Ascending aorta (tissue), 2 donors: ENCODE data around the gene ARHGAP23. TPM values are rescaled to one million over a fixed set of nuclear protein-coding genes. Genes with fewer than 3 reads are reported as not detected.
"Not testable (repeated sequence)": the region's sequence is repeated elsewhere in the genome, so short reads cannot be mapped to it uniquely, and the experiment has no call there.

ENCODE experiments used
- DNase-seq, 2 donors: peaks; one replicate each; pipeline ENCODE4 v3.0.0-alpha.2; 2019; ENCODE audit warnings: low spot score in 2 of 2
- H3K27ac ChIP-seq, 2 donors: fragments of 200-600 bp; sonication (generic); one replicate each; pipeline ENCODE4 v1.5.1; 2016 to 2017; ENCODE audit warnings: mild to moderate bottlenecking in 1 of 2
- H3K27me3 ChIP-seq: fragments of 200-600 bp; sonication (generic); one replicate; pipeline ENCODE4 v1.5.1; 2017
- H3K36me3 ChIP-seq, 2 donors: fragments of 200-600 bp; sonication (generic); one replicate each; pipeline ENCODE4 v1.5.1; 2016
- H3K4me1 ChIP-seq, 2 donors: fragments of 200-600 bp; sonication (generic); one replicate each; pipeline ENCODE4 v1.5.1; 2016 to 2017; ENCODE audit warnings: mild to moderate bottlenecking in 1 of 2
- H3K4me3 ChIP-seq, 2 donors: fragments of 200-600 bp; sonication (generic); one replicate each; pipeline ENCODE4 v1.5.1; 2016 to 2017; ENCODE audit warnings: mild to moderate bottlenecking in 1 of 2
- H3K9me3 ChIP-seq, 2 donors: fragments of 200-600 bp; sonication (generic); one replicate each; pipeline ENCODE4 v1.5.1; 2016
- intact Hi-C: fragments of 100-400 bp; cut with DNase I; formaldehyde crosslinking; loops from one replicate; pipeline ENCODE4 v1.15.1; 2023
- total RNA-seq: library from RNA; depleted of rRNA; stranded (reverse); fragments of >200 nt; gene quantifications from one replicate; pipeline ENCODE4 v1.1.0, GENCODE V29; 2016
- TF ChIP-seq, protein P1 (sequence below), 3 experiments: fragments of 200-600 bp in 2 of 3; fragments of 450-650 bp in 1 of 3; sonication (generic) in 2 of 3; IDR thresholded peaks; one replicate each; pipeline ENCODE4 v1.5.1; 2016 to 2019; ENCODE audit warnings: antibody characterized with exemption in 3 of 3, mild to moderate bottlenecking in 1 of 3, moderate library complexity in 1 of 3

ARHGAP23 gene
- total RNA-seq, 1 donor from 2014 or later: 89.0 TPM

- intact Hi-C loops: no loop called here
- H3K36me3 ChIP-seq: peaks cover 21 to 38% of the 10 kb centered on the region in 2 donors
- no peaks in the 10 kb centered on the region for H3K4me1 ChIP-seq
- H3K27ac ChIP-seq: no peak overlapping the region
- H3K4me3 ChIP-seq: no peak overlapping the region
- TF ChIP-seq, protein P1, sequence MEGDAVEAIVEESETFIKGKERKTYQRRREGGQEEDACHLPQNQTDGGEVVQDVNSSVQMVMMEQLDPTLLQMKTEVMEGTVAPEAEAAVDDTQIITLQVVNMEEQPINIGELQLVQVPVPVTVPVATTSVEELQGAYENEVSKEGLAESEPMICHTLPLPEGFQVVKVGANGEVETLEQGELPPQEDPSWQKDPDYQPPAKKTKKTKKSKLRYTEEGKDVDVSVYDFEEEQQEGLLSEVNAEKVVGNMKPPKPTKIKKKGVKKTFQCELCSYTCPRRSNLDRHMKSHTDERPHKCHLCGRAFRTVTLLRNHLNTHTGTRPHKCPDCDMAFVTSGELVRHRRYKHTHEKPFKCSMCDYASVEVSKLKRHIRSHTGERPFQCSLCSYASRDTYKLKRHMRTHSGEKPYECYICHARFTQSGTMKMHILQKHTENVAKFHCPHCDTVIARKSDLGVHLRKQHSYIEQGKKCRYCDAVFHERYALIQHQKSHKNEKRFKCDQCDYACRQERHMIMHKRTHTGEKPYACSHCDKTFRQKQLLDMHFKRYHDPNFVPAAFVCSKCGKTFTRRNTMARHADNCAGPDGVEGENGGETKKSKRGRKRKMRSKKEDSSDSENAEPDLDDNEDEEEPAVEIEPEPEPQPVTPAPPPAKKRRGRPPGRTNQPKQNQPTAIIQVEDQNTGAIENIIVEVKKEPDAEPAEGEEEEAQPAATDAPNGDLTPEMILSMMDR (IDR thresholded peaks at IDR 0.05): no peak
- no peak for DNase-seq
- H3K27me3 ChIP-seq: no peaks in the 10 kb centered on the region
- no peaks in the 10 kb centered on the region for H3K9me3 ChIP-seq
Measured at GRCh38 chr17:38510421-38511149, 82.3 kb downstream of the ARHGAP23 start.

DNA sequence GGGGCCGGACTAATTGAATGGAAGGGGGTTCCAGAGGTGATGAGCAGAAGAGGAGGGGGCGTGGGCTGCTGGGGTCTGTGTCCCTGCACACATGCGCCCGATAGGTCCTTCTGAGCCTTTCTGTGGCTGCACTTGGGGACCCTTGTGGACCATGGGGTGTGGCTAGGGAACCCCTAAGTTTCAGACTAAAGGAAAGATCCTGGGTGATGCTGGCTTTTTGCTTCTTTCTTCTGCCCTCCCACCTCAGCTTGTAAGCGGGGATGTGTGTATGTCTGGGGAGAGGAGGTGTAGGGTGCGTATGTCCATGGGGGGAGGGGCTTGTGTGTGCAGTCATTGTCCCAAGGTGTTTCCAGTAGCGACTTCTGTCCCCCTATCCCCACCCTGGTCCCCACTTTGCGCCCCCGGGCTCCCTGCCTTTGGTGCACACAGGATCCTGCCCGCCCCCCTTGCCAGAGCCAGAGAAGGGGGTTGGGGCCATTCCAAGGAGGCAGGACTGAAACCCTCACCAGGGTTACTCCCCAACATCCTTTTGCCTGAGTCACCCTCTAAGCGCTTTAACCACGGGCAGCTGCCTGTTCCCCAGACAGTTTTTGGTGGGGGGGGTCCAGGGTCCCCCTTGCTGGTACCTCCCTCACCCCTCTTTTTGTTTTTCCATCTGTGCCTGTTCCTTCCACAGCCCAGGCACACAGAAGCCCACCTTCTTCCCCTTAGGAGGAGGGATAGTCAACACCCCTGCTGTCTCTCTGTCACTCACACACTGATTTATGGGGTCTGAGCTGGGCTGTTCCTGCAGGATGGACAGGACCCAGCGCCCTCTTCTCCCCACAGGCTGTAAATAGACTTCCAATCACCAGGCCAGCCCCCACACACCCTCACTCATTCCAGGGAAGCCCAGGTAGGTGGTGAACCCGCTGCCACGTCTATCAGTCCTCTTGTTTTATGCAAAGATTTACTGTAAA lies 83.2 kb downstream of the ARHGAP23 start:
- TF ChIP-seq, protein P1 (IDR thresholded peaks at IDR 0.05): no peak
- H3K9me3 ChIP-seq: no peaks in the 10 kb centered on the region
- no peak overlapping the region for H3K4me3 ChIP-seq
- H3K27me3 ChIP-seq: no peaks in the 10 kb centered on the region
- H3K27ac ChIP-seq: no peak overlapping the region
- intact Hi-C loops: no loop called here
- peaks cover 13 to 29% of the 10 kb centered on the region in 2 donors for H3K36me3 ChIP-seq
- no peaks in the 10 kb centered on the region for H3K4me1 ChIP-seq
- DNase-seq: no peak

DNA sequence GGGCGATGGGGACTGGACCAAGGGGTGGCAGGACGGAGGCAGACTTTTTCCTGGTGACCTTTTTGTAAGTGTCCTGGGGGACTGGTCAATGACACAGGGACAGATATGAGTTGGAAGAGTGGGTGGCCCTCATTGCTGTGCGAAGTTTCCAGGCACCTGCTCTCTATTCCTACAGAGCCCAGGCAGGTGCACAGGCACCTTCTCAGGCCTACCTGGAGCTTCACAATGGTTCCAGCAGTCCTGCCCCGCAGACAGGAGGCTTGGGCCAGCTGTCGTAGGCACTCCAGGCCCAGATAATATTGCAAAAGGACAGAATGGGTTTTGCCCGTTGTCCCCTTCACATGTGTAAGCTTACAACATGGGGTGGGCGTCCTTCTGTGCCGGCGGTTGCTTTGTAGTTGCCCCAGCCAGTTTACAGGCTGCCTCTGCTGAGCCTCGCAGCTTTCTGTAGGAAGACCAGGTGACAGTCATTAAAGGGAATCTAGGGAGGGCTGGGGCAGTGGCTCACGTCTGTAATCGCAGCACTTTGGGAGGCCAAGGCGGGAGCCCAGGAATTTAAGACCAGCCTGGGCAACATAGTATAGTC lies 84.3 kb downstream of the ARHGAP23 start:
- Histone ChIP-seq H3K36me3 (peaks cover 4 to 18% of the 10 kb centered on the region in 2 donors), H3K27ac (no peak overlapping the region), H3K27me3 (no peaks in the 10 kb centered on the region), H3K4me3 (no peak overlapping the region), H3K4me1 (no peaks in the 10 kb centered on the region), H3K9me3 (no peaks in the 10 kb centered on the region)
- TF ChIP-seq, protein P1 (IDR thresholded peaks at IDR 0.05): no peak
- no peak for DNase-seq
- intact Hi-C loops: no loop called here

DNA sequence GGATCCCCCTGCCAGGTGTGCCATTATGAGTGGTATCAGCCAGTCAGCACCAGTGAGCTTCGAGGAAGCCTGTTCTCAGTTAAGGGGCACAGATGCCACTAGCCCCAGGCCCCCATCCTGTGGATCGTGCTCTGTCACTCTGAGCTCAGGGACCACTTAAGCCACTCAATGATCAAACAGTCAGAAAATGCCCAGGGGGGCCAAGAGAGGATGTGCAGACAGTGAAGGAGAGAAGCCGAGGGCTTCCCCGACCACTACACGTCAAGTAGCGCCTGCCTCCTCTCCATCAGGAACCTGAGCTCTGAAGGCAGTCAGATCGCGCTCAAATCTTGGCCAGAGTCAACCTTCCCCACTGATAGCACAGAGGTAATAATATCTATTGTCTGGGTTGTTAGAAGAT lies 98.3 kb downstream of the ARHGAP23 start:
- H3K4me1 ChIP-seq, intact Hi-C loops, DNase-seq, H3K9me3 ChIP-seq, H3K27me3 ChIP-seq, H3K36me3 ChIP-seq, H3K4me3 ChIP-seq, H3K27ac ChIP-seq: not testable (repeated sequence)

GRCh38 chr17:38528141-38528540 lies 99.9 kb downstream of the ARHGAP23 start:
- H3K36me3 ChIP-seq, DNase-seq, intact Hi-C loops, H3K9me3 ChIP-seq, H3K4me1 ChIP-seq, H3K4me3 ChIP-seq, H3K27ac ChIP-seq, H3K27me3 ChIP-seq: not testable (repeated sequence)

DNA sequence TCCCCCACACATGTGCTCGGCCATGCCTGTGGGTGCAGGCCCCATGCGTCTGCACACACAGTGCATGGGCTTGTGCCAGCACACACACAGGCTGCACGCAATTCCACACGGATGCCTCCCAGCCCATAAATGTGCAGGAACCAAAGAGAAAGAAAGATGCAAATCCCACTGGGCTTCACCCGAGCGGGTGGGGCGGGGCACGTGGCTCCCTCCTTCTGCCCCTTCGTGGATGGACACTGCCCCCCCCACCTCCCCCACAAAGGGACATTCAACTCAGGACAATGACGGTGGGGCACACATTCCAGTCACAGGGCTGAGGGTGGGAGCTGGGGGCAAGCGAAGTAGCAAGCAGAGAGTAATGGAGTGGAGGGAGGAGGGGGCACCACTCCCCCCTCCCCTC lies 102.6 kb downstream of the ARHGAP23 start:
- H3K27me3 ChIP-seq, H3K36me3 ChIP-seq, H3K4me1 ChIP-seq, H3K9me3 ChIP-seq, DNase-seq, H3K4me3 ChIP-seq, intact Hi-C loops, H3K27ac ChIP-seq: not testable (repeated sequence)

DNA sequence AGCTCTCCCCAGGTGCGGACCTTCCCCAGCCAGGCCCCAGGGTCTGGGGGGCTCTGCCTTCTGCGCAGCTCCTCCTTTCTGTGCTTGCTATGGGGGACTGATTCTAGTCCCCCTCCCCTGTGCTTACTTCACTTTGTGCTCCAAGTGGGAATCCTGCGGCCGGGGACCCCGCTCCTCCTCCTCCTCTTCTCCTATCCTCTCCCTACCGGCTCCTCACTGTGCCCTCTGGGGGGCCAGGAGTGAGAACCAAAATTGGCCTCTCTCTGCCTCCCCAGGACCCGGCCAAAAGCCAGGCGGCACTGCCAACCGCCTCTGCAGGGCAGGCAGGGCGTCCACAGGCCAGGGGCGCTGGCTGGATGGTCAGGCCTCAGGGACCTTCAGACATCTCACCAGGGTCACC lies 103.5 kb downstream of the ARHGAP23 start:
- H3K9me3 ChIP-seq, H3K4me3 ChIP-seq, intact Hi-C loops, DNase-seq, H3K27ac ChIP-seq, H3K27me3 ChIP-seq, H3K4me1 ChIP-seq, H3K36me3 ChIP-seq: not testable (repeated sequence)
